Measurements from ENCODE around the gene CHAF1A.

The CHAF1A gene

DNA sequence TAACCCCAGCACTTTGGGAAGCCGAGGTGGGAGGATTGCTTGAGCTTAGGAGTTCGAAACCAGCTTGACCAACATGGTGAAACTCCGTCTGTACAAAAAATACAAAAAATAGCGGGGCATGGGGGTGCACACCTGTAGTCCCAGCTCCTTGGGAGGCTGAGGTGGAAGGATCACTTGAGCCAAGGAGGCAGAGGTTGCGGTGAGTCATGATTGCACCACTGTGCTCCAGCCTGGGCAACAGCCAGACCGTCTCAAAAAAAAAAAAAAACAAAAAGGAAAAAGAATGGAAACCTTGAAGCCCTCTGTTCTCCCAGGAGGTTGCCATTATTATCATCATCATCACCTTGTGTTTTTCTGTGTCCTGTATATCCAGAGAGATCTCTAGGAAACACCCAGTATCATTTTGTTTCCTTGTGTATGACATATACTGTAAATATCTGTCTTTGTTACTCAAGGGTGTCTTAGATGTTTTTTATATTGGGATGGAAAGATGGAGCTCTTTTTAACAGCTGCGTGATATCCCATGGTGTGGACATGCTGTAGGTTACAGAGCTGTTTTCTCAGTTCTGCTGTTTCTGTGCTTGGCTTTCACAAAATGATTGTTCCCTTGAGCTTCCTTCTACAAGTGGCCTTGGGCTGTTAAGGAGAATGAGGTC lies 11.8 kb downstream of the CHAF1A start:
- Histone ChIP-seq H3K27me3 (ENCODE audit: control insufficient read depth, insufficient read depth, low read length) (no peaks in the 10 kb centered on the region), H3K36me3 (ENCODE audit: control insufficient read depth, insufficient read depth, low read length) (peaks cover 85% of the 10 kb centered on the region), H3K4me3 (ENCODE audit: low read depth, low read length) (no peak overlapping the region), H3K27ac (ENCODE audit: low read depth, low read length) (peak overlapping the region; percentile 86), H3K9me3 (ENCODE audit: control insufficient read depth, insufficient read depth, low read length) (no peaks in the 10 kb centered on the region), H3K9ac (ENCODE audit: low read depth, low read length) (no peak overlapping the region), H3K4me1 (ENCODE audit: control insufficient read depth, insufficient read depth, low read length) (peaks cover 32% of the 10 kb centered on the region)

DNA sequence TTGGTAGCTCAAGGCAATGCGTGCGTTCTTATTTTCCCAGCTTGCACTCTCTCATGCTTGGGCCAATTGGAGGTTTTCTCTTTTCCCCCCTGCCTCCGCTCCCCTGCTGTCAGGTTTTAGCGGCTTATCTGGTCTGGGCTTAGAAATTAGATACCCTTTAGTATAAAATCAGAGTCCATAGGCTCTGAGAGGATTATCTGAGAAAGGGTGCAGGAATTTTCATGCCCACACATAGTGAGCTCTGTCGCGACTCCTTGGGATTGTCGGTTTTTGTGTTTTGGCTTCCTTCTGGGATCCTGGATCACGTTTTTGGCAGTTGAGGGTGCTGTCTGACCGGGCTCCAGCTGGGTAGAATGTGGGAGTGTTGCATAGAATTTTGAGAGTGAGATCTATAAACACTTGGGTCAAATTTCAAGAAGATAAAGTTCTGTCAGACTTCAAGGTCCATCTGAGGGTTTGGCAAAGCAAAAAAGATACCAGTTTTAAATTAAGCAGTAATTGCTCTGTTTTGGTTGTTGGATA lies 12.4 kb downstream of the CHAF1A start:
- Histone ChIP-seq H3K27me3 (ENCODE audit: control insufficient read depth, insufficient read depth, low read length) (no peaks in the 10 kb centered on the region), H3K9me3 (ENCODE audit: control insufficient read depth, insufficient read depth, low read length) (no peaks in the 10 kb centered on the region), H3K4me1 (ENCODE audit: control insufficient read depth, insufficient read depth, low read length) (peaks cover 26% of the 10 kb centered on the region), H3K9ac (ENCODE audit: low read depth, low read length) (no peak overlapping the region), H3K4me3 (ENCODE audit: low read depth, low read length) (peak overlapping the region; percentile 6), H3K27ac (ENCODE audit: low read depth, low read length) (peak overlapping the region; percentile 86), H3K36me3 (ENCODE audit: control insufficient read depth, insufficient read depth, low read length) (peaks cover 85% of the 10 kb centered on the region)

DNA sequence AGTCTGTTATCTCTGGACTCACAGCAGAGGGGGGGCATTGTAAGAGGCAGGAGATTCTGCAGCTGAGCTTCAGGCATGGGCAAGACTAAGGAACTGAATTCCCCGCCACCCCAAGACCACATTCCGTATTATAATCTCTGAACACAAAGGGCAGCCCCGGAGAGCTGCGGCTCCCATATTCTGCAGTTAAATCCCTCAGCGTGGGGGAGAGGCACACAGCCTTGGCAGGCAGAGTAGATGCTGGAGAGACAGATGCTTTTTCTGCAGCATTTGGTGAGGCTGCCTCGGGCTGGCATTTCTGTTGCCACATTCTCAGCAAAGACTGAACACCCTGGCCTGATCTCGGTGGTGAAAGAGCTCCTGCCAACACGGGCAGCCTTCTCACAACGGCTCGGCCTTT lies 12.9 kb downstream of the CHAF1A start:
- H3K4me3 ChIP-seq (ENCODE audit: low read depth, low read length), result peak overlapping the region; percentile 6
- H3K9ac ChIP-seq (ENCODE audit: low read depth, low read length), result no peak overlapping the region
- no peaks in the 10 kb centered on the region for H3K9me3 ChIP-seq (ENCODE audit: control insufficient read depth, insufficient read depth, low read length)
- peak overlapping the region; percentile 86 for H3K27ac ChIP-seq (ENCODE audit: low read depth, low read length)
- H3K4me1 ChIP-seq (ENCODE audit: control insufficient read depth, insufficient read depth, low read length), result peaks cover 24% of the 10 kb centered on the region
- H3K36me3 ChIP-seq (ENCODE audit: control insufficient read depth, insufficient read depth, low read length), result peaks cover 84% of the 10 kb centered on the region
- no peaks in the 10 kb centered on the region for H3K27me3 ChIP-seq (ENCODE audit: control insufficient read depth, insufficient read depth, low read length)

DNA sequence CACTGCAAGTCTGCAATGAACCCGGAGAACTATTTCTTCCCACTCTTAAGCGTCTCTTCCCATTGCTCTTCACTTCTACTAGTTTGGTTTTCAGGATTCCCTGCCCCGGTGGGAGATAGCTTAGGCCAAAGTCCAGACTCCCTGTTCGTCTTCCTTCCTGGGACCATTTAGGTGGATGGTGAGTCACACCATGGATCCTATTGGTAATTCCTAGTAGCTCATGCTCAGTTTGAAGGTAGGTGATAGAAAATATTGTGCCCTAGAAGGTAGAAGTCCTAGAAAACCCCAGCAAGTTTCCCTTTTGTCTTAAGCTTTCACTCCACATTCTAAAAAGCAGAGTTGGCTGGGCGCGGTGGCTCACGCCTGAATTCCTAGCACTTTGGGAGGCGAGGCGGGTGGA lies 13.8 kb downstream of the CHAF1A start:
- no peak overlapping the region for H3K4me3 ChIP-seq (ENCODE audit: low read depth, low read length)
- peaks cover 85% of the 10 kb centered on the region for H3K36me3 ChIP-seq (ENCODE audit: control insufficient read depth, insufficient read depth, low read length)
- peak overlapping the region; percentile 4 for H3K27ac ChIP-seq (ENCODE audit: low read depth, low read length)
- H3K9ac ChIP-seq (ENCODE audit: low read depth, low read length), result no peak overlapping the region
- H3K9me3 ChIP-seq (ENCODE audit: control insufficient read depth, insufficient read depth, low read length), result no peaks in the 10 kb centered on the region
- peaks cover 24% of the 10 kb centered on the region for H3K4me1 ChIP-seq (ENCODE audit: control insufficient read depth, insufficient read depth, low read length)
- no peaks in the 10 kb centered on the region for H3K27me3 ChIP-seq (ENCODE audit: control insufficient read depth, insufficient read depth, low read length)

DNA sequence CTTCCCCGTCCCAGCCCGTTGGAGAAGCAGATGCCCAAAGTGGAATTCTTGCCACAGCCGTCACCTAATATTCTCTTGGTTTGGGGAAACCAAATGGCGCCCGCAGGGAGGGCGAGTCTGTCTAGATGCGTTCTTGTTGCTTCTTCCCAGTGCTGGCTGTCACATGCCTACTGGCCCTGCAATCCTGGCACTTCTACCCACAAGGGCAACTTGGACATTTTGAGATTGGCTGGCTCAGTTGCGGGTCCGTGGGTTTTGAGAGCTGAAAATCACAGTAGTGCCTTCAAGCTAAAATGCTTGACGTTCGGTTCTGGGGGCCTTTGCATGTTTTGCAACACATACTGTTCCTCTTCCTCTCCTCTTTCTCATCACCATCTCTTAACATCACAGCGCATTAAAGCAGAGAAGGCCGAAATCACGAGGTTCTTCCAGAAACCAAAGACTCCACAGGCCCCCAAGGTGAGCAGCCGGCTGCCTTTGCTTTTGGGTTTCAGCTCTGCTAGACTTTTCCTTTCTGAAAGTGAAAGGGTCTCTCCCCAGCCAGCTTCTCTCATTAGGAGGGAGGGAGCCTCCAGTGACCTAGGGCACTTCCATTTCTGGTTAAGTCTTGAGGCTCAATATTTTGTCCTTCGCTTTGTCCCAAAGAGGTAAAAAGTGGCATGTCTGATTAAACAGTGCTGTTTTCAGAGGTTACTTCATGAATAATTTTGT lies 21.1 kb downstream of the CHAF1A start:
- H3K36me3 ChIP-seq (ENCODE audit: control insufficient read depth, insufficient read depth, low read length), result peaks cover 83% of the 10 kb centered on the region
- H3K9me3 ChIP-seq (ENCODE audit: control insufficient read depth, insufficient read depth, low read length), result no peaks in the 10 kb centered on the region
- H3K27me3 ChIP-seq (ENCODE audit: control insufficient read depth, insufficient read depth, low read length), result no peaks in the 10 kb centered on the region
- no peak overlapping the region for H3K9ac ChIP-seq (ENCODE audit: low read depth, low read length)
- no peak overlapping the region for H3K4me3 ChIP-seq (ENCODE audit: low read depth, low read length)
- no peaks in the 10 kb centered on the region for H3K4me1 ChIP-seq (ENCODE audit: control insufficient read depth, insufficient read depth, low read length)
- no peak overlapping the region for H3K27ac ChIP-seq (ENCODE audit: low read depth, low read length)

DNA sequence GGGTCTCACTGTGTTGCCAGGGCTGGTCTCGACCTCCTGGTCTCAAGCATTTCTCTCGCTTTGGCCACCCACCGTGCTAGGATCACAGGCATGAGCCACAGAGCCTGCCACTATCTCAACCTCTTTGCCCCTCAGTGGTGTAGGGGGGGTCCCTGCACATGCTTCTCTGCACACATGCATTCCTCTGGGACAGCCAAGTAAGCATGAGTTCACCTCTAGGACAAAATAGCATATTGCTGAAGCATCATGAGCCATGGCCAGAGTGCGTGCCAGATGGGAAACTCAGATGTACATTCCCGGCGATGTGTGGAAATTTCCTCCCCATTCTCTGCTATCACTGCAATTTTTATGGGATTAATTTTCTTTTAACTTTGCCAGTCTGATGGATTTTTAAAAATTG lies 23.1 kb downstream of the CHAF1A start:
- Histone ChIP-seq H3K27me3 (ENCODE audit: control insufficient read depth, insufficient read depth, low read length) (no peaks in the 10 kb centered on the region), H3K4me1 (ENCODE audit: control insufficient read depth, insufficient read depth, low read length) (no peaks in the 10 kb centered on the region), H3K4me3 (ENCODE audit: low read depth, low read length) (no peak overlapping the region), H3K9ac (ENCODE audit: low read depth, low read length) (no peak overlapping the region), H3K27ac (ENCODE audit: low read depth, low read length) (no peak overlapping the region), H3K36me3 (ENCODE audit: control insufficient read depth, insufficient read depth, low read length) (peaks cover 85% of the 10 kb centered on the region), H3K9me3 (ENCODE audit: control insufficient read depth, insufficient read depth, low read length) (no peaks in the 10 kb centered on the region)

DNA sequence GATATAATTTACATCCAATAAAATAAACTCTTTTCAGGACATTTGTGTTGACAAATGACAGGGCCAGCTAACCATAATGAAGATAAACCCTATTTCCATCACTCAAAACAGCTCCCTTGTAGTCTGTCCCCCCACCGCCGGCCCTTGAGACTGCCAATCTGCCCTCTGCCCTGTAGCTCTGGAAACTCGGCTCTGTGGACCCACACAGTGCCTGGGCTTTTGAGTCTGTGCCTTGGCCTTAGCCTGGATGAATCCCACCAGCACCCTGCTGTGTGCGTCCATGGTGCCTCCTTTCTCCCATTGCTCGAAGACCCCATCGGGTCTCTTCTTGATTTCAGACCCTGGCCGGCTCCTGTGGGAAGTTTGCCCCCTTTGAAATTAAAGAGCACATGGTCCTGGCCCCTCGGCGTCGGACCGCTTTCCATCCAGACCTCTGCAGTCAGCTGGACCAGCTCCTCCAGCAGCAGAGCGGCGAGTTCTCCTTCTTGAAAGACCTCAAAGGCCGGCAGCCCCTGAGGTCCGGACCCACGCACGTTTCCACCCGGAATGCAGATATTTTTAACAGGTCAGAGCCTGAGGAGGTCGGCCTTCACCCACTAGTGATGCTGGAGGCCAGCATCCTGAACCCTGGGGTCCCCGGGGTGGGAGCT lies 26.0 kb downstream of the CHAF1A start:
- Histone ChIP-seq H3K9ac (ENCODE audit: low read depth, low read length) (no peak overlapping the region), H3K27ac (ENCODE audit: low read depth, low read length) (no peak overlapping the region), H3K9me3 (ENCODE audit: control insufficient read depth, insufficient read depth, low read length) (no peaks in the 10 kb centered on the region), H3K36me3 (ENCODE audit: control insufficient read depth, insufficient read depth, low read length) (peaks cover 87% of the 10 kb centered on the region), H3K4me3 (ENCODE audit: low read depth, low read length) (no peak overlapping the region), H3K27me3 (ENCODE audit: control insufficient read depth, insufficient read depth, low read length) (no peaks in the 10 kb centered on the region), H3K4me1 (ENCODE audit: control insufficient read depth, insufficient read depth, low read length) (no peaks in the 10 kb centered on the region)

DNA sequence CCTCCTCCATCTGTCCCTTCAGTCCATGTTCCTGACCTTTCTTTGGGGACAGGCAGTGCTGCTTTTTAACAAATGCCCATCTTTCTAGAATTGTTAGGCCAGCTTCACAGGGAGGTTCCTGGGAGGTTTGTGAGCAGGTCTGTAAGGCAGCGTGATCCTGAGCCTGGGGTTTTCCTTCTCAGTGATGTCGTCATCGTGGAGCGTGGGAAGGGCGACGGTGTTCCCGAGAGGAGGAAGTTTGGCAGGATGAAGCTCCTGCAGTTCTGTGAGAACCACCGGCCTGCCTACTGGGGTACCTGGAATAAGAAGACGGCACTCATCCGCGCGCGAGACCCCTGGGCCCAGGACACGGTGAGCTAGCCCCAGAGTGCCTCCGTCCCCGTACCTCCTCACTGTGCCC lies 26.8 kb downstream of the CHAF1A start:
- Histone ChIP-seq H3K27ac (ENCODE audit: low read depth, low read length) (no peak overlapping the region), H3K4me1 (ENCODE audit: control insufficient read depth, insufficient read depth, low read length) (no peaks in the 10 kb centered on the region), H3K36me3 (ENCODE audit: control insufficient read depth, insufficient read depth, low read length) (peaks cover 87% of the 10 kb centered on the region), H3K9me3 (ENCODE audit: control insufficient read depth, insufficient read depth, low read length) (no peaks in the 10 kb centered on the region), H3K4me3 (ENCODE audit: low read depth, low read length) (no peak overlapping the region), H3K27me3 (ENCODE audit: control insufficient read depth, insufficient read depth, low read length) (no peaks in the 10 kb centered on the region), H3K9ac (ENCODE audit: low read depth, low read length) (no peak overlapping the region)

DNA sequence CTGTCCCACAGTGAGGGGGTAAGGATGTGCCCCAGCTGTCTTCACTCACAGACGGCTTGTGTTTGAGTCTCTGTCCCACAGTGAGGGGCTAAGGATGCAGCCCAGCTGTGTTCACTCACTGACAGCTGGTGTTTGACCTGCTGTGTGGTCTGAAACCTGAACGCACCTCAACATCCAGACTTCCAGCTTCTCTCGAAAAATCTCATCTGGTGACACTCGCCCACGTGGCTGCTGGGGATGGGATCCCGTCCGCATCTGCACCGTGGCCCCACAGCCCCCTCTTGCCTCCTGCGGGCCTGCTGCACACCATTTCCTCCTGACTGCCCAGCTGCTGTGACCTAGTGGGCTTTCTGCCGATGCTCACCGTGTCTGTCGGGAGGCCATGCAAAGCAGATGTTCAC lies 27.3 kb downstream of the CHAF1A start:
- Histone ChIP-seq H3K4me3 (ENCODE audit: low read depth, low read length) (no peak overlapping the region), H3K36me3 (ENCODE audit: control insufficient read depth, insufficient read depth, low read length) (peaks cover 87% of the 10 kb centered on the region), H3K9ac (ENCODE audit: low read depth, low read length) (no peak overlapping the region), H3K27ac (ENCODE audit: low read depth, low read length) (no peak overlapping the region), H3K27me3 (ENCODE audit: control insufficient read depth, insufficient read depth, low read length) (no peaks in the 10 kb centered on the region), H3K9me3 (ENCODE audit: control insufficient read depth, insufficient read depth, low read length) (no peaks in the 10 kb centered on the region), H3K4me1 (ENCODE audit: control insufficient read depth, insufficient read depth, low read length) (no peaks in the 10 kb centered on the region)

DNA sequence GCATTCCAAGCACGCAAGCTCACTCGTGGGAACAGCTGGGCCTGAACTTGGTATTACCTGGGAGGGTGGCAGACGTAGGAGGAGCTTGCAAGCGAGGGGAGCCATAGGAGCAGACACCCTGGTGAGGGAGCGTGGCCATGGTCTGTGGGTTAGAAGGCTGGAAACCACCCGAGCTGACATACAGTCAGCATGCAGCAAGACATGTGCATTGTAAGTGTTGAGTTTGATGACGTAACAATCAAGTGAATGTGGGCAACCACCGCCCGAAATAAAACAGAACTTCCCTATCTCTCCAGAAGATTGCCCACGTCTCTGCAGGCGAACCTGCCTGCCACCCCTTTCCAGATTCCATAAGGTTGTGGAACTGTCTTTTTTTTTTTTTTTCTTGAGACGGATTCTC lies 28.3 kb downstream of the CHAF1A start:
- no peak overlapping the region for H3K27ac ChIP-seq (ENCODE audit: low read depth, low read length)

DNA sequence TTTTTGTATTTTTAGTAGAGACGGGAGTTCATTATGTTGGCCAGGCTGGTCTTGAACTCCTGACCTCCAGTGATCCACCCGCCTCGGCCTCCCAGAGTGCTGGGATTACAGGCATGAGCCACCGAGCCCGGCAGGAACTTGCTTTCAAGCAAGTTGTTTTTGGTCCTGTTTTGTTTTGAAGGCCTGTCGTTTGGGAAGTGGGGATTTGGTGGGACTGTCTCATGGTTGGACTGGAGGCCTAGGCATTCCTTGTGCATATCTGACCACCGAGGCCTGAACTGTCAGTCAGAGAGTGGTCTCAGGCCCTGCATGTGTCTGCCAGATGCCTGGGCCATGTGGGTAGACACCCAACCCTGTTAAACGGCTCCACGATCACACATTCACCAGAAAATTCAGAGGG lies 28.9 kb downstream of the CHAF1A start:
- H3K27ac ChIP-seq (ENCODE audit: low read depth, low read length), result no peak overlapping the region
- H3K4me1 ChIP-seq (ENCODE audit: control insufficient read depth, insufficient read depth, low read length), result no peaks in the 10 kb centered on the region
- no peaks in the 10 kb centered on the region for H3K27me3 ChIP-seq (ENCODE audit: control insufficient read depth, insufficient read depth, low read length)
- H3K9ac ChIP-seq (ENCODE audit: low read depth, low read length), result no peak overlapping the region
- no peaks in the 10 kb centered on the region for H3K9me3 ChIP-seq (ENCODE audit: control insufficient read depth, insufficient read depth, low read length)
- no peak overlapping the region for H3K4me3 ChIP-seq (ENCODE audit: low read depth, low read length)
- peaks cover 85% of the 10 kb centered on the region for H3K36me3 ChIP-seq (ENCODE audit: control insufficient read depth, insufficient read depth, low read length)

More for the DNA sequence above, 28.3 kb downstream of the CHAF1A start:
- no peak overlapping the region for H3K9ac ChIP-seq (ENCODE audit: low read depth, low read length)
- H3K4me1 ChIP-seq (ENCODE audit: control insufficient read depth, insufficient read depth, low read length), result no peaks in the 10 kb centered on the region
- H3K27me3 ChIP-seq (ENCODE audit: control insufficient read depth, insufficient read depth, low read length), result no peaks in the 10 kb centered on the region
- H3K4me3 ChIP-seq (ENCODE audit: low read depth, low read length), result no peak overlapping the region
- H3K36me3 ChIP-seq (ENCODE audit: control insufficient read depth, insufficient read depth, low read length), result peaks cover 85% of the 10 kb centered on the region
- no peaks in the 10 kb centered on the region for H3K9me3 ChIP-seq (ENCODE audit: control insufficient read depth, insufficient read depth, low read length)
